Kidney tubule cell (primary cell): Measurements from ENCODE around the gene UNC79.

Experiments used
- DNase-seq: peaks from one replicate; pipeline ENCODE4 v3.0.0-alpha.2; 2018; ENCODE audit warnings: low spot score

UNC79 gene

DNA sequence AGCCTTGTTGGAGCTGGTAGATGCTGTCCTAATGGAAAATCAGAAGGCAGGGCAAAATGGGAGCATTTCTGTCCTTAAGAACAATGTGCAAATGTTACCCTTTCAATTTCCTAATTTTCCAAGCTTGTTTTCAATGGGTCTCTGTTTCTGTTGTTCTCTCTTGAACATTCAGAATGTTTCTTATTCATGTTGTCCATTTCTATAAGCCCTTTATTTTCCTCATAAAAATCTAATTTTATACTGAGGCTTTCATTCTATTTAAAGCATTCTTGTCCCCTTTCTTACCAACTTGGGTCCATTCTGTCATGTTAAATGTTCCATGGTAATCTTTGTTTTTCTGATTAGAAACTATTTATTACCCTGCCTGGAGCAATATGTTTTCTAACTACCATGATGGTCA, 232.6 kb downstream of the UNC79 start:
- no peak for DNase-seq

DNA sequence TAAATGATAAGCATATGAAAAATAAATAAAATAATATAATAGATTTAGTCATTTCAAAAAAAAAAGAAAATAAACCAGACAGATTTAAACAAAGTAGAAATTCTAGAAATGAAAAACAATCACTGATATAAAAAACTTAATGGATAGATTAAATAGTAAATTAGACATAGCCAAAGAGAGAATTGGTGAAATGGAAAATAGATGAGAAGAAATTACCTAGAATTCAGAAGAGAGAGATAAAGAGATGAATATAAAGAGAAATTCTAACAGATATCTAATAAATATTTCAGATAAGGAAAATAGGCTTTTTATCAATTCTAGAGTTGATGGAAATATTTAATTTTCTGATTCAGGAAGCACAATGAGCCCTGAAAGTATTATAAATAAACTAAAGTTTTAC, 234.4 kb downstream of the UNC79 start:
- no peak for DNase-seq

DNA sequence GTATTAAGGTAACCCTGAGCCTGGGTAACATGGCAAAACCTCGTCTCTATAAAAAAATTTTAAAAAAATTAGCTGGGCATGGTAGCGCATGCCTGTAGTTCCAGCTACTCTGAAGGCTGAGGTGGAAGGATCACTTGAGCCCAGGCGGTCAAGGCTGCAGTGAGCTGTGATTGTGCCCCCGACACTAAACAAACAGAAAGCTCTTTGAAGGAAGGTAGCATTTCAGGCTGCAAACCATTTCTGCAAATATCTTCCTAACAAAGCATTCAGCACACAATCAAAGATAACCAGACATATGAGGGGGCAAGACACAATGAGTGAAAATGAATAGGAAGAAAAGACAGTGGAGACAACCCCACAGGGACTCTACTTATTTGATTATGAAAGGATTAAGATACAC, 238.9 kb downstream of the UNC79 start:
- no peak for DNase-seq

DNA sequence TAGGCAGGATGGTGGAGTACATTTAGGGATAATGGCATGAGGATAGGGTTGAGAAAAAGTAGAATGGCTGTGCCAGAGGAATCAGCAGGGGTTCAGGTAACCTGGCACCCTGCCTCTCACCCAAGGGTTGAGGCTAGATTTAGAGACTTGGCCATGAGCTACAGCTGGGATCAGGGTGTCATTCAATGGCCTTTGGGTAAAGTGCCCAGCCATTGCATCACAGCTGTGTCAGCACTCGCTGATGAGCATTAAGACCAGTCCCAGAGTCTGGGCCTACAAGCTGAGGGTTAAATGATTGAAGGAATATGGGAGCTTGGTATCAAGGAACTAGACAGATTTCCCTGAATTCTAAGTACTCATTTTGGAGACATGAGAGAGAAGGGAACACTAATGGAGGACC, 243.6 kb downstream of the UNC79 start:
- DNase-seq: no peak

DNA sequence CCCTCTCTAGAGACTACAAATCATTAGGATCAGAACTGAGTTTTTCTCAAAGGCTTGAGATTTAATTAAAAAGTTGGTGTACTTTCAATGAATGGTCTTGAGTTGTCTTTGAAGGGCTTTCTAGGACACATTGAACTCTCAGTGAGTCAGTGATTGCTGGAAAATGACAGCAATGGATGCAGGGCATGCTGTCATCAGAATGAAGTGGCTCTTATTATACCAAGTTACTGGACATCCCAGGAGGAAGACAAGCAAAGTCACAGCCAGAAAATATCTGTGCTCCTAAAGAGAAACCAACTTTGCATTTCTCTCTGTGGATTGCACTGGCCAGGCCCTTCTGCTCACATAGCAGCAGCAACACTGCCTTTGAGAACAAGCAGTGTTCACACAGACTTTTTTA, 244.9 kb downstream of the UNC79 start:
- no peak for DNase-seq

- DNase-seq: no peak
Observed at GRCh38 chr14:93676416-93676958, 245.7 kb downstream of the UNC79 start.

DNA sequence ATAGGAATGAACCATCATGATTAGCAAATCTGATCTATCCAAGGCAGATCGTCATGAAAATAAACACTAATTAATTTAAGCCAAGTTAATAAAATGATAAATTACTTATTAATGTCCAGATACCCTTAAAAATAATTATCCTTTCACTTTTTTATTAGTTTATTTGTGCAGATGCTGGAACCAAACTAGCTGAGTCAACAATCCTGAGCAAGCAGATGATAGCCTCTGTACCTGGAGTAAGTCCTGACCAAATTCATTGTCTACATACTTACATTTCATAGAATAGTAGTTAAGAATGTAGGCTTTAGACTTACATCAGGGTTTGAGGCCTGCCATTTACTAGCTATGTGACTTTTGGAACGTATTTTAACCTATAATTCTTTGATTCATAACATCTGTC, 251.7 kb downstream of the UNC79 start:
- DNase-seq: no peak

- DNase-seq: no peak
Observed at GRCh38 chr14:93683226-93683625, 252.5 kb downstream of the UNC79 start.

- no peak for DNase-seq
Observed at GRCh38 chr14:93685121-93685895, 254.6 kb downstream of the UNC79 start.

DNA sequence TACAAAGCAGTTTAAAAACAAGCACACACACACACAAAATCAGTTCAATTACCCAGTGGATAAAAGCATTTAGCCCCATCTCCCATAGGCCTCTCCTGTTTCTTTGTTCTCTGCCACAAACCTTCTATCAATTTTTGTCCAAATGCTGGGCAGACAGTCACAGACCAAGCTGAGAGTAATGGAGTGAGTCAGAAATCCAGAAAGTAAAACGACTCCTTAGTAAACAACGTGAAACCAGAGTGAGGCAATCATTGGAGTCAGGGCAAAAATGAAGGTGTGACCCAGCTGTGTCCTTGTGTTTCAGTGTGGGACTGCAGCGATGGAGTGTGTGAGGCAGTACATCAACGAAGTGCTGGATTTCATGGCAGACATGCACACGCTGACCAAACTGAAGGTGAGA, 255.5 kb downstream of the UNC79 start:
- DNase-seq: peak; percentile 3

- no peak for DNase-seq
Observed at GRCh38 chr14:93688239-93688666, 257.5 kb downstream of the UNC79 start.

GRCh38 chr14:93688820-93689219, 258.1 kb downstream of the UNC79 start:
- no peak for DNase-seq

DNA sequence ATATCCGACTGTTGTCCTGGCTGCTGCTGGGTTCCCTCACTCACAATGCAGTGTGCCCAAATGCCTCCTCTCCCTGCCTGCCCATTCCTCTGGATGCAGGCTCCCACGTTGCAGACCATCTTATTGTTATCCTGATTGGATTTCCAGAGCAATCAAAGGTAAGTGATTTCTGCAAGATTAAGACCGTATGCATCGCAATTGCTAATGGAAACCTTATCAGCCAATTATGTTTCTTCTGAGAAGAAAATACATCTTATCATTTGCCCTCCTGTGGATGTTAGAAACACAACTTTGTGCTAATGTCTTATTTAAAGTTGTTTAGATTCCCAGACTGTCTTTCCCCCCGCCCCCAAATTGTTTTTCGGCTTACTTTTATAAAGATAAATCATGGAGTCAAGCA, 259.4 kb downstream of the UNC79 start:
- DNase-seq: no peak

DNA sequence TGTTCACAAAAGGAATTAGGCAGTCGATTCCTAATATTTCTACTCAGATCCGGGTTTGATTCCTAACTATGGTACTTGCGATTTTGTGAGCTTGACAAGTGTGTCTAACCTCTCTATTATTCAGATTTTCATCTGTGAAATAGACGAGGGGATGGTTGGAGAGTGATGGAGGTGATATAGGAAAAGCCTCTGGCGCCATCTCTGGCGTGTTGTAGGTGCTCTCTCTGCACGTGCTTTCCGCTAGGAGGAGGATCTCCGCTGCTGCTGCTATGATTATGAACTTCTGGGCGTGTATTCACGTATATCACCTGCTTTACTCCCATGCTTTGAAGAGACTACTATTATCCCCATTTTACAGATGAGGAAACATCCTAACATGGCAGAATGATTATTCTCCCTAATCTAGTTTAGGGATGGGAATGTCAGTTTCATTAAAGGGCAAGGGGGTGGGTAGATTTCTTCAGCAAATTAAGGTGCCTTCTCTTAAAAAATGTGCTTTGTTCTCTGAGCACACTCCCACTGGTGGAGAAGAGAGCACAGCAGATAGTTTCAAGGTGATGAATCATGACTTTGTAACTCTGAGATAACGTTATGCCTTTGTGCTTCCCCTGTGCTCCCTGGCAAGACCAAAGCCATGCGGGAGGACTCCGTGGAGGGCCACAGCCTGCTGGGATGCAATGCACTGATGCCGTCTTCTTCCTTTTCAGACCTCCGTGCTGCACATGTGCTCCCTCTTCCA, 260.5 kb downstream of the UNC79 start:
- no peak for DNase-seq

DNA sequence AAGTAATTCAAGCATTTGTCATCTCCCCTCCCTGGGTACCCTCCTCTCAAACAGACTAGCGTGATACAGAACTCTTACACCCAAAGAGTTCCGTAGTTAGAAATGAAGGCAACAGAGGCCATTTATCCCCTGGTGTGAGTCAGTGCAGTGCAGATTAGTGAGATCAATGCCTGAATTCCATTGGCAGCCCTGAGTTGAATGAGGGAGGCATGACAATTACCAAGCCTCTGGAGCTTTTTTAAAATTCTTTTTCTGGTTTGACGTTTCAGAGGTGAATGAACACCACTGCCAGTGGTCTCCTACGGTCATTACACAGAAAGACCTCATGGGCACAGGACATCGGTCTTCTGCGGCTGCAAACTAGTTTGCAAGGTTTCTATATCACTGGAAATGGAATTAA, 263.2 kb downstream of the UNC79 start:
- no peak for DNase-seq

DNA sequence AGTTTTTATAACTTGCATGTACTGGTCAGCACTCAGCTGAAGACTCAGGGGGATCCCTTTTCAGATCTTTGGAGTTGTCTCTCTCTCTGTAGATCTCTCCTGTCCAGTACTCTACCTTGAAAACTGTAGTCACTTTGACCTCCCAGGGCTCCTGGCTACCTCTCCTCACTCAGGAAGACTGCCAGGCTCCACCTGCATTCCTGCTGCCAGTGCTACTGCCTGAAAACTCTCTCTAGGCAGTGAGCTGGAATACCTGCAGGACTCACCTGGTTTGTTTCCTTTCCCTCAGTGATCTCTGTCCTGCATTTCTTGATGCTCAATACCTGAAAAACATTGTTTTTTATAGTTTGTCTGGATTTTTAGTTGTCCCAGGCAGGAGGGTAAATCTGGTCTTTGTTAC, 270.2 kb downstream of the UNC79 start:
- no peak for DNase-seq

GRCh38 chr14:93701562-93701961, 270.8 kb downstream of the UNC79 start:
- DNase-seq: no peak

GRCh38 chr14:93702946-93703345, 272.2 kb downstream of the UNC79 start:
- DNase-seq: no peak

DNA sequence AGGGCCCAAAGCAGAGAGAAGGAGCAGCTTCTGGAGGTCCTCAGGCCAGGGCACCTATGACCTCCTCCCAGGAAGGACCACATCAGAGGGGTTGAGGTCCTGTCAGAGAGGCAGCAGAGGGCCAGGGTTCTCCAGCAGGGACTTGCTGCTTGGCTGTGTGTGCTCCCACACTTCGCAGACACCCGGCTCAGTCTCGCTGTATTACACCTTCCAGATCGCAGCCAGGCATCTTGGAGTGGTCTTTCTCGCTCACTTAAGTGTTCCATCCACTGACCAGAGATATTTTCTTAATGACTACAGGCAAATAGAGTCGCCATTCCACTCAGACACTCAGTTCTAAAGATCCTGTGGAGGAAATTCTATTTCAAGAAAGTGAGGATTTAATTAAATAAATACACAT, 273.2 kb downstream of the UNC79 start:
- DNase-seq: no peak

GRCh38 chr14:93705513-93706156, 274.9 kb downstream of the UNC79 start:
- DNase-seq: no peak

- DNase-seq: no peak
Observed at GRCh38 chr14:93706360-93706955, 275.7 kb downstream of the UNC79 start.

- DNase-seq: no peak
Observed at GRCh38 chr14:93707475-93707874, 276.7 kb downstream of the UNC79 start.
